ENCODE results near the gene NFXL1. TPM values are rescaled to one million over a fixed set of nuclear protein-coding genes. Genes with fewer than 3 reads are reported as not detected.

Gene NFXL1
- total RNA-seq, 1 experiment from 2014 or later = 15.7 TPM

DNA sequence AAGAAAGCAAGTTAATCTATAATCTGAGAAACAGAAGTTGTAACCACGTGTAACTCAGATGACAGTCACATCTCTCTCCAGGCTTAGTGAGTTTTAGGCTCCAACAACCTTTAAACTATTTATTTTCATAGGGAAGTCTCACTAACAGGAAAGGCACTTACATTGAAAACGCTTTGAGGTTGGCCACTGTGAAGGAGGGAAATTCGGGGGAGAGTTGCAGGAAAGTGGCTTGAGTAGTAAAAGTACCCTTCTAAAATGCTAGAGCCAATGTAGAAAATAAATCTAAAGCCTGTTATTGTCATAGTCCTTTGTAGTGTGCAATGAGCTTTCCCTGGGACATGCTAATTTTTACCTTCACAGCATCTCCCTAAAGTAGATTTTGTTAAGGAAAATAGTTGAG lies 995 bp upstream of the NFXL1 start:
- ChIA-PET POLR2A (ENCODE audit: unreplicated experiment) (no interaction called here), CTCF (interaction anchor here (1.0 kb wide), 1 partner anchor 18 kb away, joined by 3 read pairs; no protein-coding TSS in a partner anchor)
- Histone ChIP-seq H3F3A (ENCODE audit: insufficient read depth, low read depth) (no peaks in the 10 kb centered on the region), H3K36me3 (ENCODE audit: low read depth) (peaks cover 17% of the 10 kb centered on the region), H3K4me3 (peak overlapping the region; percentile 89; the same call in 1 of the 2 replicates), H2AFZ (peak overlapping the region; percentile 84), H3K9me3 (ENCODE audit: insufficient read depth, low read depth) (no peaks in the 10 kb centered on the region; the same call in 1 of the 2 replicates), H3K9me2 (ENCODE audit: insufficient read depth) (no peaks in the 10 kb centered on the region), H3K4me1 (replicated peaks; ENCODE audit: insufficient read depth) (peaks cover 17% of the 10 kb centered on the region), H3K27me3 (ENCODE audit: insufficient read depth, low read depth) (no peaks in the 10 kb centered on the region), H4K20me1 (ENCODE audit: insufficient read depth) (0 out of 2 replicates have a peak, but pooled peaks cover under 1% of the 10 kb centered on the region), H3K79me2 (ENCODE audit: low read depth) (peaks cover 35% of the 10 kb centered on the region), H3K4me2 (peak overlapping the region; percentile 96), H3K27ac (no peak overlapping the region)
- BruUV-seq (replicated peaks) = TSS peak; percentile 52
- TF ChIP-seq EZH2 (IDR thresholded peaks at IDR 0.05; ENCODE audit: low read depth) = no peak
- no peak for DNase-seq
- intact Hi-C loops (cut with micrococcal nuclease; ENCODE audit: unreplicated experiment) = loop anchor here (10.0 kb wide), 1 partner anchor 209 kb away; no protein-coding TSS in a partner anchor

DNA sequence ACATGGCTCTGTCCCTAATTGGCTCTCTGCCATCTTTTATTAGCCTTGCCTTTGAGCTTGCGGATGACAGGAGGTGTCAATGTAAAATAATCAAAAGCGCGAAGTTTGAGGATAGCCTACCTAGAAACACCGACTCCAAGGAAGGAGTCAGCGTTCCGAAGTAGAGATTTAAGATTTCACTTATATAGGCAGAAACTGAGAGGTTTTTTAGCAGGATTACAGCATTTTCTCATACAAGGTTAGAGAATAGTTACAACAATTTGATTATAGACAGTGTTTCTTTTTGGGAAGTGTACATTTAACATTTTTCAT lies 499 bp upstream of the NFXL1 start:
- Histone ChIP-seq H3K9me3 (ENCODE audit: insufficient read depth, low read depth) (no peaks in the 10 kb centered on the region; the same call in 1 of the 2 replicates), H3K4me2 (peak overlapping the region; percentile 96), H3K27ac (no peak overlapping the region), H3K27me3 (ENCODE audit: insufficient read depth, low read depth) (no peaks in the 10 kb centered on the region), H3K4me1 (replicated peaks; ENCODE audit: insufficient read depth) (peaks cover 17% of the 10 kb centered on the region), H3K9me2 (ENCODE audit: insufficient read depth) (no peaks in the 10 kb centered on the region), H4K20me1 (ENCODE audit: insufficient read depth) (0 out of 2 replicates have a peak, but pooled peaks cover 5% of the 10 kb centered on the region), H3K36me3 (ENCODE audit: low read depth) (peaks cover 22% of the 10 kb centered on the region), H2AFZ (peak overlapping the region; percentile 84), H3K4me3 (peak overlapping the region; percentile 89), H3K79me2 (ENCODE audit: low read depth) (peaks cover 40% of the 10 kb centered on the region), H3F3A (ENCODE audit: insufficient read depth, low read depth) (no peaks in the 10 kb centered on the region)
- ChIA-PET POLR2A (ENCODE audit: unreplicated experiment) (interaction anchor here (0.6 kb wide), 1 partner anchor 101 kb away, joined by 6 read pairs; the partner anchor contains the start of gene CNGA1), CTCF (interaction anchor here (1.0 kb wide), 1 partner anchor 19 kb away, joined by 3 read pairs; no protein-coding TSS in a partner anchor)
- TF ChIP-seq EZH2 (IDR thresholded peaks at IDR 0.05; ENCODE audit: low read depth) = no peak
- TF ChIP-seq, protein P1, sequence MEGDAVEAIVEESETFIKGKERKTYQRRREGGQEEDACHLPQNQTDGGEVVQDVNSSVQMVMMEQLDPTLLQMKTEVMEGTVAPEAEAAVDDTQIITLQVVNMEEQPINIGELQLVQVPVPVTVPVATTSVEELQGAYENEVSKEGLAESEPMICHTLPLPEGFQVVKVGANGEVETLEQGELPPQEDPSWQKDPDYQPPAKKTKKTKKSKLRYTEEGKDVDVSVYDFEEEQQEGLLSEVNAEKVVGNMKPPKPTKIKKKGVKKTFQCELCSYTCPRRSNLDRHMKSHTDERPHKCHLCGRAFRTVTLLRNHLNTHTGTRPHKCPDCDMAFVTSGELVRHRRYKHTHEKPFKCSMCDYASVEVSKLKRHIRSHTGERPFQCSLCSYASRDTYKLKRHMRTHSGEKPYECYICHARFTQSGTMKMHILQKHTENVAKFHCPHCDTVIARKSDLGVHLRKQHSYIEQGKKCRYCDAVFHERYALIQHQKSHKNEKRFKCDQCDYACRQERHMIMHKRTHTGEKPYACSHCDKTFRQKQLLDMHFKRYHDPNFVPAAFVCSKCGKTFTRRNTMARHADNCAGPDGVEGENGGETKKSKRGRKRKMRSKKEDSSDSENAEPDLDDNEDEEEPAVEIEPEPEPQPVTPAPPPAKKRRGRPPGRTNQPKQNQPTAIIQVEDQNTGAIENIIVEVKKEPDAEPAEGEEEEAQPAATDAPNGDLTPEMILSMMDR (conservative IDR thresholded peaks at IDR 0.05) = no peak
- no TSS peak for BruUV-seq (replicated peaks)
- no peak for DNase-seq
- intact Hi-C loops (cut with micrococcal nuclease; ENCODE audit: unreplicated experiment) = loop anchor here (5.0 to 10.0 kb wide), 3 partner anchors 167 to 352 kb away; partner anchors contain the start of gene TEC

DNA sequence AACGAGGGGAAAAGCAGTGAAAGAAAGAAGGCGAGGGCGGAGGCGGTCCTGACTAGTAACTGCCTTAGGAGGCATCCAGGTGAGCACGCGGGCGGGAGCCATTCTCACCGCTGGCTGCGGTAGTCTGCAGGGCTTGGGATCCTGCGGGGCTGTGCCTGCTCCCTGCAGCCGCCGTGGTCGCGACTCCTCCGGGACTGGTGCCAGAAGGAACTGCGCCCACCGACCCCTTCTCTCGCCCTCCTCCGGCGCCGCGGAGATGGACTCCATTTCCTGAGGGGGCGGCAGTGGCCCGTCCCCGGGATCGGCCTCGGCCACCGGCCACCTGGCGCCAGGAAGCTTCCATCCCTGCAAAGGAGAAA lies 543 bp downstream of the NFXL1 start:
- POLR2A ChIA-PET (ENCODE audit: unreplicated experiment) = interaction anchor here (0.6 kb wide), 1 partner anchor 218 kb away, joined by 3 read pairs; no protein-coding TSS in a partner anchor
- Histone ChIP-seq H3K9me2 (ENCODE audit: insufficient read depth) (no peaks in the 10 kb centered on the region), H3K27ac (peak overlapping the region; percentile 84), H3K79me2 (ENCODE audit: low read depth) (peaks cover 45% of the 10 kb centered on the region), H4K20me1 (ENCODE audit: insufficient read depth) (0 out of 2 replicates have a peak, but pooled peaks cover 7% of the 10 kb centered on the region), H2AFZ (peak overlapping the region; percentile 99), H3K4me2 (peak overlapping the region; percentile 79), H3K36me3 (ENCODE audit: low read depth) (peaks cover 22% of the 10 kb centered on the region), H3K9me3 (ENCODE audit: insufficient read depth, low read depth) (no peaks in the 10 kb centered on the region; the same call in 1 of the 2 replicates), H3K27me3 (ENCODE audit: insufficient read depth, low read depth) (no peaks in the 10 kb centered on the region), H3K4me3 (peak overlapping the region; percentile 80), H3K4me1 (replicated peaks; ENCODE audit: insufficient read depth) (peaks cover 17% of the 10 kb centered on the region), H3F3A (ENCODE audit: insufficient read depth, low read depth) (no peaks in the 10 kb centered on the region)
- BruUV-seq (replicated peaks) = TSS peak; percentile 60
- CTCF ChIA-PET = no interaction called here
- intact Hi-C loops (cut with micrococcal nuclease; ENCODE audit: unreplicated experiment) = loop anchor here (5.0 to 10.0 kb wide), 3 partner anchors 168 to 353 kb away; partner anchors contain the start of gene TEC
- TF ChIP-seq, protein P1 (conservative IDR thresholded peaks at IDR 0.05) = no peak
- no peak for TF ChIP-seq EZH2 (IDR thresholded peaks at IDR 0.05; ENCODE audit: low read depth)
- DNase-seq = no peak

Data from PC-9 (cell line).